K562 (cell line): Measurements from ENCODE around the gene R3HDM2. TPM values are rescaled to one million over a fixed set of nuclear protein-coding genes. Genes with fewer than 3 reads are reported as not detected.

ENCODE experiments used
- ATF1 ChIP-seq, 2 experiments: fragments of 450-650 bp in 1 of 2; IDR thresholded peaks; 2 replicates each; pipeline ENCODE4 v1.6.1; 2016; ENCODE audit warnings: missing compliant biosample characterization in 1 of 2, missing genetic modification characterization in 1 of 2
- CCAR2 ChIP-seq: fragments of 200-400 bp; formaldehyde crosslinking; IDR thresholded peaks from 2 replicates; pipeline ENCODE4 v1.6.1; 2017; ENCODE audit warnings: mild to moderate bottlenecking, low read depth, low read length
- CSDE1 ChIP-seq, 2 experiments: fragments of 450-650 bp; IDR thresholded peaks; 2 replicates each; pipeline ENCODE4 v1.6.1; 2016; ENCODE audit warnings: mild to moderate bottlenecking in 1 of 2
- ETV6 ChIP-seq, 3 experiments: fragments of 150-350 bp in 1 of 3; sonication (generic) in 1 of 3; formaldehyde crosslinking in 1 of 3; IDR thresholded peaks; 2 replicates each; pipeline versions ENCODE4 v1.6.1 to v1.8.0; 2014 to 2022; ENCODE audit warnings: borderline replicate concordance in 2 of 3, low read depth in 2 of 3, antibody characterized with exemption in 1 of 3, low read length in 1 of 3, mild to moderate bottlenecking in 1 of 3, missing genetic modification reagents in 1 of 3
- GATAD2B ChIP-seq: fragments of 450-650 bp; IDR thresholded peaks from 2 replicates; pipeline ENCODE4 v1.6.1; 2017; ENCODE audit warnings: mild to moderate bottlenecking, borderline replicate concordance
- NBN ChIP-seq: fragments of 450-650 bp; IDR thresholded peaks from 2 replicates; pipeline ENCODE4 v1.6.1; 2016; ENCODE audit warnings: low read depth, mild to moderate bottlenecking
- PHB2 ChIP-seq: fragments of 450-650 bp; IDR thresholded peaks from 2 replicates; pipeline ENCODE4 v1.6.1; 2017; ENCODE audit warnings: low read depth
- RAD51 ChIP-seq: fragments of 450-650 bp; IDR thresholded peaks from 2 replicates; pipeline ENCODE4 v1.7.1; 2016; ENCODE audit warnings: low read depth, mild to moderate bottlenecking, borderline replicate concordance
- RBM17 ChIP-seq: fragments of 200-400 bp; formaldehyde crosslinking; IDR thresholded peaks from 2 replicates; pipeline ENCODE4 v1.6.1; 2017; ENCODE audit warnings: low read depth, mild to moderate bottlenecking, low read length, borderline replicate concordance
- RBM25 ChIP-seq: fragments of 200-400 bp; formaldehyde crosslinking; IDR thresholded peaks from 2 replicates; pipeline ENCODE4 v1.6.1; 2018; ENCODE audit warnings: low read length, low read depth, moderate library complexity; ENCODE audit not compliant: severe bottlenecking
- RCOR1 ChIP-seq, 2 experiments: IDR thresholded peaks; 2 replicates each; pipeline ENCODE4 v1.6.1; 2012; ENCODE audit warnings: low read depth in 2 of 2, low read length in 2 of 2, borderline replicate concordance in 1 of 2, improper control_type of control experiment in 1 of 2
- RFX1 ChIP-seq: fragments of 450-650 bp; IDR thresholded peaks from 2 replicates; pipeline ENCODE4 v1.6.1; 2016; ENCODE audit warnings: mild to moderate bottlenecking, moderate library complexity
- SMARCC2 ChIP-seq: fragments of 450-650 bp; IDR thresholded peaks from 2 replicates; pipeline ENCODE4 v1.6.1; 2017; ENCODE audit warnings: antibody characterized with exemption, moderate library complexity, mild to moderate bottlenecking, low read depth
- TCF7 ChIP-seq: sonication (generic); IDR thresholded peaks from 2 replicates; pipeline ENCODE4 v1.6.1; 2016; ENCODE audit warnings: antibody characterized with exemption, borderline replicate concordance
- ZBED1 ChIP-seq: IDR thresholded peaks from 2 replicates; pipeline ENCODE4 v1.6.1; 2014
- ZNF23 ChIP-seq: fragments of 250-450 bp; sonication (Bioruptor Pico); IDR thresholded peaks from 2 replicates; pipeline ENCODE4 v1.4.0; 2020; ENCODE audit warnings: mild to moderate bottlenecking
- ZNF717 ChIP-seq: fragments of 250-450 bp; sonication (Bioruptor Pico); IDR thresholded peaks from 2 replicates; pipeline ENCODE4 v1.5.0; 2021
- polyA plus RNA-seq, 8 experiments: library from polyadenylated mRNA; depleted of rRNA in 4 of 8; stranded (reverse) in 5 of 8; unstranded in 3 of 8; fragments of >200 nt; fragmentation: Nextera tagmentation in 2 of 8; fragmentation: Illumina TruSeq in 1 of 8; extraction: Ambion mirVana in 2 of 8; extraction: Trizol in 1 of 8; gene quantifications; 2 replicates each; pipeline versions ENCODE4 v1.2.1 to v1.2.3, GENCODE V29; 2011 to 2014; ENCODE audit warnings: inconsistent platforms in 1 of 8, missing spikeins in 1 of 8
- total RNA-seq, 7 experiments: library from RNA; depleted of rRNA in 6 of 7; stranded (reverse); fragments of >200 nt in 6 of 7; fragmentation: Illumina TruSeq in 2 of 7; extraction: Trizol in 2 of 7; gene quantifications; 2 replicates each; pipeline versions ENCODE4 v1.2.1 to v1.2.3, GENCODE V29; 2011 to 2021; ENCODE audit warnings: low replicate concordance in 1 of 7
- TF ChIP-seq, protein P1 (sequence below): fragments of 200-800 bp; sonication (Bioruptor generic); IDR thresholded peaks from 2 replicates; pipeline ENCODE4 v1.6.1; 2017; ENCODE audit warnings: missing genetic modification characterization, missing compliant biosample characterization
- TF ChIP-seq, protein P2 (sequence below): sonication (generic); formaldehyde crosslinking; IDR thresholded peaks from 2 replicates; pipeline ENCODE4 v1.8.1; 2023; ENCODE audit warnings: mild to moderate bottlenecking, missing genetic modification reagents
- TF ChIP-seq, protein P3 (sequence below), 2 experiments: fragments of 200-800 bp in 1 of 2; sonication (Bioruptor generic) in 1 of 2; sonication (generic) in 1 of 2; formaldehyde crosslinking in 1 of 2; IDR thresholded peaks in 1 of 2; conservative IDR thresholded peaks in 1 of 2; 2 replicates each; pipeline versions ENCODE4 v1.5.0 to v1.6.1; 2016 to 2020; ENCODE audit warnings: missing compliant biosample characterization in 1 of 2, missing genetic modification characterization in 1 of 2, missing genetic modification reagents in 1 of 2
- TF ChIP-seq, protein P4 (sequence below): sonication (generic); formaldehyde crosslinking; IDR thresholded peaks from 2 replicates; pipeline ENCODE4 v1.8.0; 2022; ENCODE audit warnings: mild to moderate bottlenecking, missing genetic modification reagents
- TF ChIP-seq, protein P5 (sequence below): sonication (generic); formaldehyde crosslinking; IDR thresholded peaks from 2 replicates; pipeline ENCODE4 v1.8.0; 2022; ENCODE audit warnings: missing genetic modification reagents, mild to moderate bottlenecking, moderate library complexity, borderline replicate concordance

The R3HDM2 gene
- total and polyA plus RNA-seq, 9 of the 15 experiments (the other 6 are each of a cell fraction or from before 2014, with no cell fraction given), result 3.3 to 18.8 (median 9.0) TPM

DNA sequence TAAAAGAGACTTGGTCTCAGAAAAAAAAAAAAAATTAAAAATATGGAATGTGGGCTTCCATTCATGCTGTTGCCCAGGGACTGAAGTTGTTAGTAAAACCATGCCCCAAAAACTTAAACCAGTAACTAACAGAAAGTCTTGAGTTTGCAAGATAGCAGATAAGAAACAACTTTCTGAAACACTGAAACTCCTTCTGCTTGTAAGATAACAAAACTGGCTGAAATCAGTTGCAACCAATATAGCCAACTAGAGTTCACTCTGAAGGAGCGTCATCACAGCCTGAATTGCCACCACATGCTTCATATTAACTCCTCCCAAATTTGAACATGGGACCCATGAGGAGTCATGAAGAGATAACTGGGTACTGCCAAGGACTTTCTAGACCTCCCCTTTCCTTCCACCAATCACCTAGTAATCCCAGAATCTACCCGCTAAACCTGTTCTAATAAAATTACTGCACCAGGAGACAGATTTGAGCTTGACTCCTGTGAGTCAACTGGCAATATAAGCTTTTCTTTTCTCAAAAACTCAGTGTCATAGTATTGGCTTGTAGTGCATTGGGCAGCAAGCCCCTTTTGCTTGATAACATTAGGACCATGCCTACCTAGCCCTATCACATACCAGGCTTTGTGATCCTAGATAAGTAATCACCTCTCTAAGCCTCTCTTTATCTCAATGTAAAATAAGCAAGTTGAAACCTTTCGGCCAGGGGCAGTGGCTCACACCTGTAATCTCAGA is 53.6 kb downstream of the R3HDM2 start (continued):
- no peak for TF ChIP-seq RAD51
- TF ChIP-seq NBN, result peak; percentile 83
- no peak for TF ChIP-seq RFX1
- no peak for TF ChIP-seq ATF1 (CRISPR knock-in tag; IDR thresholded peaks at IDR 0.05)
- TF ChIP-seq ATF1 (tag; IDR thresholded peaks at IDR 0.05), result peak; percentile 53; the same call in 1 of the 2 replicates
- peak; percentile 47; the same call in 1 of the 2 replicates for TF ChIP-seq SMARCC2
- no peak for TF ChIP-seq ZNF23 (CRISPR knock-in tag)
- TF ChIP-seq, protein P1, sequence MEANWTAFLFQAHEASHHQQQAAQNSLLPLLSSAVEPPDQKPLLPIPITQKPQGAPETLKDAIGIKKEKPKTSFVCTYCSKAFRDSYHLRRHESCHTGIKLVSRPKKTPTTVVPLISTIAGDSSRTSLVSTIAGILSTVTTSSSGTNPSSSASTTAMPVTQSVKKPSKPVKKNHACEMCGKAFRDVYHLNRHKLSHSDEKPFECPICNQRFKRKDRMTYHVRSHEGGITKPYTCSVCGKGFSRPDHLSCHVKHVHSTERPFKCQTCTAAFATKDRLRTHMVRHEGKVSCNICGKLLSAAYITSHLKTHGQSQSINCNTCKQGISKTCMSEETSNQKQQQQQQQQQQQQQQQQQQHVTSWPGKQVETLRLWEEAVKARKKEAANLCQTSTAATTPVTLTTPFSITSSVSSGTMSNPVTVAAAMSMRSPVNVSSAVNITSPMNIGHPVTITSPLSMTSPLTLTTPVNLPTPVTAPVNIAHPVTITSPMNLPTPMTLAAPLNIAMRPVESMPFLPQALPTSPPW (CRISPR knock-in tag), result no peak
- no peak for TF ChIP-seq CSDE1 (IDR thresholded peaks at IDR 0.05)
- TF ChIP-seq, protein P2, sequence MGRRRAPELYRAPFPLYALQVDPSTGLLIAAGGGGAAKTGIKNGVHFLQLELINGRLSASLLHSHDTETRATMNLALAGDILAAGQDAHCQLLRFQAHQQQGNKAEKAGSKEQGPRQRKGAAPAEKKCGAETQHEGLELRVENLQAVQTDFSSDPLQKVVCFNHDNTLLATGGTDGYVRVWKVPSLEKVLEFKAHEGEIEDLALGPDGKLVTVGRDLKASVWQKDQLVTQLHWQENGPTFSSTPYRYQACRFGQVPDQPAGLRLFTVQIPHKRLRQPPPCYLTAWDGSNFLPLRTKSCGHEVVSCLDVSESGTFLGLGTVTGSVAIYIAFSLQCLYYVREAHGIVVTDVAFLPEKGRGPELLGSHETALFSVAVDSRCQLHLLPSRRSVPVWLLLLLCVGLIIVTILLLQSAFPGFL (CRISPR knock-in tag), result no peak
- TF ChIP-seq RBM17, result no peak
- TF ChIP-seq ZBED1, result no peak
- TF ChIP-seq CCAR2, result no peak
- no peak for TF ChIP-seq GATAD2B
- peak in 1 of 2 experiments; percentile 95; a peak in 2 of 4 replicates for TF ChIP-seq RCOR1 (IDR thresholded peaks at IDR 0.05; ENCODE audit: borderline replicate concordance in 1 of 2, low read depth in 2 of 2, low read length in 2 of 2)
- TF ChIP-seq, protein P3, sequence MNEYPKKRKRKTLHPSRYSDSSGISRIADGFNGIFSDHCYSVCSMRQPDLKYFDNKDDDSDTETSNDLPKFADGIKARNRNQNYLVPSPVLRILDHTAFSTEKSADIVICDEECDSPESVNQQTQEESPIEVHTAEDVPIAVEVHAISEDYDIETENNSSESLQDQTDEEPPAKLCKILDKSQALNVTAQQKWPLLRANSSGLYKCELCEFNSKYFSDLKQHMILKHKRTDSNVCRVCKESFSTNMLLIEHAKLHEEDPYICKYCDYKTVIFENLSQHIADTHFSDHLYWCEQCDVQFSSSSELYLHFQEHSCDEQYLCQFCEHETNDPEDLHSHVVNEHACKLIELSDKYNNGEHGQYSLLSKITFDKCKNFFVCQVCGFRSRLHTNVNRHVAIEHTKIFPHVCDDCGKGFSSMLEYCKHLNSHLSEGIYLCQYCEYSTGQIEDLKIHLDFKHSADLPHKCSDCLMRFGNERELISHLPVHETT (CRISPR knock-in tag; conservative IDR thresholded peaks at IDR 0.05 in 1 of 2, IDR thresholded peaks at IDR 0.05 in 1 of 2), result peak in 1 of 2 experiments; percentile 33; a peak in 1 of 4 replicates
- TF ChIP-seq ETV6 (IDR thresholded peaks at IDR 0.05; ENCODE audit: borderline replicate concordance in 1 of 2, low read depth in 2 of 2, low read length in 1 of 2), result no peak
- no peak for TF ChIP-seq ETV6 (CRISPR knock-in tag; IDR thresholded peaks at IDR 0.05; ENCODE audit: borderline replicate concordance)
- no peak for TF ChIP-seq RBM25
- TF ChIP-seq, protein P4, sequence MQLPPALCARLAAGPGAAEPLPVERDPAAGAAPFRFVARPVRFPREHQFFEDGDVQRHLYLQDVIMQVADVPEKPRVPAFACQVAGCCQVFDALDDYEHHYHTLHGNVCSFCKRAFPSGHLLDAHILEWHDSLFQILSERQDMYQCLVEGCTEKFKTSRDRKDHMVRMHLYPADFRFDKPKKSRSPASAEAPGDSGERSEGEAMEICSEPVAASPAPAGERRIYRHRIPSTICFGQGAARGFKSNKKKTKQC (CRISPR knock-in tag), result no peak
- no peak for TF ChIP-seq PHB2
- TF ChIP-seq ZNF717 (CRISPR knock-in tag), result no peak
- no peak for TF ChIP-seq TCF7
- TF ChIP-seq, protein P5, sequence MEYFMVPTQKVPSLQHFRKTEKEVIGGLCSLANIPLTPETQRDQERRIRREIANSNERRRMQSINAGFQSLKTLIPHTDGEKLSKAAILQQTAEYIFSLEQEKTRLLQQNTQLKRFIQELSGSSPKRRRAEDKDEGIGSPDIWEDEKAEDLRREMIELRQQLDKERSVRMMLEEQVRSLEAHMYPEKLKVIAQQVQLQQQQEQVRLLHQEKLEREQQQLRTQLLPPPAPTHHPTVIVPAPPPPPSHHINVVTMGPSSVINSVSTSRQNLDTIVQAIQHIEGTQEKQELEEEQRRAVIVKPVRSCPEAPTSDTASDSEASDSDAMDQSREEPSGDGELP (CRISPR knock-in tag), result no peak
